ENCODE results near the gene MYO1H.
"Not testable (repeated sequence)": the region's sequence is repeated elsewhere in the genome, so short reads cannot be mapped to it uniquely, and the experiment has no call there.

Gene MYO1H

DNA sequence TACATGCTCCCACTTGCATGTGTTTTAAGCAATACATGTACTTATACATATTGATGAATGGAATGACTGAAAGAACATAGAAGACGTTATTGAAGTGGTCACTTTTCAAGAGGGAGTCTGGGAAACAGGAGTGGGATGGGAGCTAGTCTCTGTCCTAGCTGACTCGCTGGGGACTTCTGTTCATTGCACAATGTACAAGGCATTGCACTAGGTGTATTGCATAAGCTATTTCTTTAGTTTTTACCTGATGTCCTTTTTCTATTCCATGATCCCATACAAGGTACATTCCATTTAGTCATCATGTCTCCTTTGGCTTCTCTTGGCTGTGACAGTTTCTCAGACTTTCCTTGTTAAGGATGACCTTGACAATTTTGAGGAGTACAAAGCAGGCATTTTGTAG lies 4.0 kb upstream of the MYO1H start:
- no peak for DNase-seq

DNA sequence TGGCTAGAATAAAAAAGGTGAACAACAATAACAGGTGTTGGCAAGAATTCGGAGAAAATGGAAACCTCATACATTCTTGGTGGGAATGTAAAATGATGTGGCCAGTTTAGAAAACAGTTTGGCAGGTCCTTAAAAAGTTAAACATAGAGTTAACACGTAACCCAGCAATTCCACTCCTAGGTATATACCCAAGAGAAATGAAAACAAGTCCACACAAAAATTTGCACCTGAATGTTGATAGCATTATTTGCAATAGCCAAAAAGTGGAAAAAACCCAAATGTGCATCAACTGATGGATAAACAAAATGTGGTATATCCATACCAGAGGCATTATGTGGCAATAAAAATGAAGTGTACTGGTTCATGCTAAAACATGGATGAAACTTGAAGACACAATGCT lies 2.3 kb upstream of the MYO1H start:
- no peak for DNase-seq

DNA sequence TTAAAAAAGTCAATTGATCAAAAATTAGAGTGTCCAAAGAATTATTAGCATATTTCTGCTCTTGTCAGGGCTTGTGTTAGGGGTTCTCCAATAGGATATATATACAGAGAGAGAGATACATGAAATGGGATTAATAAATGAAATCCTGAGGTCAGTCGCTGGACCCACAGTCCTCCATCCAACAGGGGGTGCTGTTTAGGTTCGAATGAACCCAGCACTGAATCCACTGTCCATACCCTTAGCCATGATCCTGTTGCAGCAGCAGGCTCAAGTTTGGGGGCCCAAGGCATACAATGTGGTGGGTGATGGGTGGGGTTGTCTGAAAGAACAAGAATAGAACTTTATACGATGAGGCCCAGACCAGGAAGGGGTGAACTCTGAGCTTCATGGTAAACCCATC lies 780 bp upstream of the MYO1H start:
- DNase-seq: peak; percentile 18

DNA sequence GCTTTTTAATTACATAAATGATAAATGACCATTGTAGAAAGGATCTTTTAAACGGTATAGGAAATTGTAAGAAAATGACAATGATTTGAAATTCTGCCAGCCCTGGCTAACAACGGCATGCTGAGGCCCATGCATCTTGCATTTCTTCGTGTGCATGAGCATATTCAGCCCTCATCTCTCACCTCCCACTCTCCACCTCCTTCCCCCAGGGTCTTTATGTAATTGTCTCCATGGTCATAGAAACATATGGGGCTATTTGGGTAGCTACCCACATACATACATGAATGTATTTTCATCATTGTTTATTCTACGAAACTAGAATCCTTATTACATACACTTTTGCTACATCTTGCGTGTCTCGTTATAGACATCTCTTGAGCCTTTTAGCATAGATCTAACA lies 4.5 kb downstream of the MYO1H start:
- DNase-seq: no peak

DNA sequence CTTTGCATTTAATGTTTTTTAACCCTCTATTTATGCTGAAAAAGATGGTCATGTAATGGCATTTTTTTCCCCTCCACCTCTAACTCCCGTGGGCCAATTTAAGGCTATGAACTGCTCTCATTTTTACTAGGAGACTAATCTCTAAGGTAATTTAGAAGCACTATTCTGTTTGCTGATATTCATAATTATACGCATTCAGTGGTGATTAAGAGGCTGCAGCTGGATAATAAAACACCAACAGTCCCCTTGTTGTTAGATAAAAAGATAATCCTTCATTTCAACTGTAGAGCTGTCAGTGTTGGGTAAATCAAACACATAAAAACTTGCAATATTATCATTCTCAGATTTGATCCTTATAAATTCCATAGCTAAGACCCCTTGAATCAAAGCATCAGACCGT lies 8.9 kb downstream of the MYO1H start:
- no peak for DNase-seq

DNA sequence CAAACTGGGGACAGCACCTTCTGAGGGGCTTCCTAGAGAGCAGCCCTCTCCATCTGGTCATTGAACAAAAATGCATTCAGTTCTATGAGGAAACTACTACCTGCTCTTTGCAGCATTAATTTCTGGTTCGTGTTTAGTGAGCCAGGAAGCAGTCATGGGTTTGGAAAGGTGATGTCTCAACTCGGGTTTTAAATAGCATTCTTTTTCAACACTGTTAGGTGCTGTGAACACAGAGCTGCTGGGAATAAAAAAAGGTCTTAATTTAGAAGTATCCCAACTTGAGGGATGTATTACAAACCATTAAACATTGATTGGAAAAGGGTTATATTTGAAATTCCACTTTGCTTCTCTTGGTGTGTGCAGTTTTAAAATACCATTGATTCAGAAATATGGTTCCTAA lies 9.3 kb downstream of the MYO1H start:
- DNase-seq: no peak

DNA sequence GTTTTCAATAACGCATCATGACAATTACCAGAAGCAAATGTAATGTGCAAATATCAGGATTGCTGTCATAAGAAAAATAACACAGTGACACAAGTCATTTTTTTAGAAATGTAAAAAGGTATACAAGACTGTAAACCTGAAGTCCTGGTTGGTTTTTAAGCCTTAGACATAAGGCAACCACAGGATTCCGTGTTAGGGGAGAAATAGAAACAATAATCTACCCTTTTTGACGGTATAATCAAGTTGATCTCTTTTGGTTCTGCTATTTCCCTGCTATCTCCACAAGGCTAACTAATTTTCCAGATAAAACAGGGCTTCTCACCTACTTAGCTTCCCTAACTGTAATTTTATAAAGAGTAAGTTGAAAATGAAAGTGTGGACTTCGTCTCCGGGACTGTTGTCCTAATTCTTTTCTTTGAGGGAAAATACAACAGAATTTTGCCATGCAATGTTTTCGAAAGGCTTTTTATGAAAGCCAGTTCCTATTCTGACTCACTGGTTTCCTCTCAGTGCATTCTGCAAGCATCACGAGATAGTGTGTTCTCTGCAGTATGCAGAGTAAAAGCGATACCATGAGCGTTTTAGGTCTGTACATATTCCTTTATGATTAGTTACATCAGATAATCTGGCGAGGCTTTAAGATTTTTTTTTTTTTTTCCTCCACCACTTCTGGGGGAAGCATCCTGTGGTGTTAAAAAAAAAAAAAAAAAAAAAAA lies 10.6 kb downstream of the MYO1H start:
- DNase-seq: no peak

DNA sequence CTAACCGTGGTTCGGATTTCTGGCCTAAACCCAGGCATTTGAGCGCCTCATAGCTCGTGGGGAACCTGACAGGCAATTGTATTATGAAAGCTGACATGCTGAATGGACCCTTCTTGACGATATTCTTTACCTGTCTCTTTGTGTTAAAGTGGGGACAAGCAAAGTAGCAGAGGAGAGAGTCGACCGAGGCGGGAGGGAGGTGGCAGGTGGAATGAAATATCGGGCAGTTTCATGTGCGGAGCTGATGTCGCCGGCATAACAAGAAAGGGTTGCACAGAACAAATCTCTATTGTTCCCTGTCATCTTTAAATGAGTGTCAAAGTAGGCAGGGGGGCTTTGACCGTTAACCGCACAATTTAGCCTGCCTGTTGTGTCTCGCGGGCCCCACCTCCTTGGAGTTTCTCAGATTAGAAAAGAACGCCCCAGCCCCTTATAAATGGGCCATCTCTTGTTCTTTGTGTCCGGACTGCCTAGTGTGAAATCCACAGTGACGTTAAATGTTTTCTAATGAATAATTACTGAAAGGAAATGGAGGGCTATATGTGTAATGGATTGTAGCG lies 11.5 kb downstream of the MYO1H start:
- DNase-seq: no peak

DNA sequence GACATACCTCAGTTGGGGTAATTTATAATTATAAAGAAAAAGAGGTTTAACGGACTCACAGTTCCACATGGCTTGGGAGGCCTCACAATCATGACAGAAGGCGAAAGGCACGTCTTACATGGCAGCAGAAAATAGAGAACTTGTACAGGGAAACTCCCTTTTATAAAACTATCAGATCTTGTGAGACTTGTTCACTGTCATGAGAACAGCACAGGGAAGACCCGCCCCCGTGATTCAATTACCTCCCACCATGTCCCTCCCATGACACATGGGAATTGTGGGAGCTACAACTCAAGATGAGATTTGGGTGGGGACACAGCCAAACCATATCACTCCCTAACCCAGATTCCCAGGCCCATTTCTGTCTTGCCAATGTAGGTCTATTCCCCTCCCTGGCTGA lies 22.1 kb downstream of the MYO1H start:
- DNase-seq: no peak

DNA sequence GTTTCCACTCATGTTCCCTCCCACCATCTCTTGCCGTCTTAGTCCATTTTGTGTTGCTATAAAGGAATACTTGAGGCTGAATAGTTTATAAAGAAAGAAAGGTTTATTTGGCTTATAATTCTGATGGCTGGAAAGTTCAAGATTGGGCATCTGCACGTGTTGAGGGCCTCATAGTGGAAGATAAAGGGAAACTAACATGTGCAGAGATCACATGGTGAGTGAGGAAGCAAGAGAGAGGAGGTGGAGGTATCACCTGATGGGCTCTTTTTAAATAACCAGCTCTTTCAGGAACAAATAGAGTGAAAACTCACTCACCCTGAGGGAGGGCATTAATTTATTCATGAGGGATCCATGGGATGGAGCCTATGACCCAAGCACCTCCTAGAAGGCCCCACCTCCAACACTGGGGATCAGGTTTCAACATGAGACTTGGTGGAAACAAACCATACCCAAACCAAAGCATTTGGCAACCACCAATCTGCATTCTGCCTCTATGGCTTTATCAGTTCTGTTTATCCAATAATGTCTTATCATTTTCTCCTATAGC lies 29.5 kb downstream of the MYO1H start:
- DNase-seq: no peak

DNA sequence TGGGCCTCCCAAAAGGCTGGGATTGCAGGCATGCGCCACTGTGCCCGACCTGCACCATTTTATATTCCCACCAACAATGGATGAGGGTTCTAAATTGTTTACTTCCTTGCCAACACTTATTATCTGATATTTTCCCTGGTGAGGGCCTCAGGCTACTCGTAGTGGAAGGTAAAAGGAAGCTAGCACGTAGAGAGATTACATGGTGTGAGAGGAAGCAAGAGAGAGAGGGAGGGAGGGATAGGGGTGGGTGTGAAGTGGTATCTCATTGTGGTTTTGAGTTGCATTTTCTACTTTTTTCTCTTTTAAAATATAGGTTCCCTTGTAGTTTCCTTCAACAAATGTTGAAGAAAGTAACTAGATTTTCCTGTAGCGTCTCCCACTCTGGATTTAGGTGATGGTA lies 30.9 kb downstream of the MYO1H start:
- no peak for DNase-seq

DNA sequence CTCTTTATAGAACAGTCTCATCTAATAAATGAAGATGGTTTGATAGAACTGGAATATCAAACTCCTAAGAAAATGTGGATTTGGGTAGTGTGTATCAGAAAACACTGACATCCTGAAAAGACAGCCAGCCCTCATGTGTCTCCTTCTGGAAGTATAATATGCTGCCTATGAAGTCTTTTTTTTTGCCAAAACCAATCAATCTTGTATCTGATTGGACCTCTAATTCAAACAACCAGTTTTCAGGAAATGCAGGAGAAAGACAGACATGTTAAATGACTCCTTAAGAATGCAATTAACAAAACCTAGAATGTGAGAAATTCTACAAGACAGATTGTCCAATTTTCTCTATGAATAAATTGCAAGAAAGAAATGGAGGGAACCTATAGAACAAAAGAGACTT lies 34.3 kb downstream of the MYO1H start:
- no peak for DNase-seq

DNA sequence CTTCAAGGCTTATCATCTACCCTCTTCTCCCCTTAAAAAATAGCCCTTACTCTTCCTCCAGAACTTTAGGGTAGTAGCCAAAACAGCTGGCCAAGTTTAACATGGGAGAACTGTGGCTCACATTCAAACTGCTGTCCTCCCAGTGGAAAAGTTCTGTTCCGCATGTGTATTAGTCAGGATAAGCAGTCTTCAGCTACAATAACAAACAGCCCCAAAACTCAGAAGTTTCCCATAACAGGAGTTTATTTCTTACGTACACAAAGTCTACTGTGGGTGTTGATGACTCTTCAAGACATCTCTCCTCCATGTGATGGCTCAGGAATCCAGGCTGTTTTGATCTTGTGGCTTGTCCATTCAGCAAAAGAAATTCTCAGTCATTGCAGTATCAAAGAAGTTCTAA lies 35.5 kb downstream of the MYO1H start:
- DNase-seq: no peak

DNA sequence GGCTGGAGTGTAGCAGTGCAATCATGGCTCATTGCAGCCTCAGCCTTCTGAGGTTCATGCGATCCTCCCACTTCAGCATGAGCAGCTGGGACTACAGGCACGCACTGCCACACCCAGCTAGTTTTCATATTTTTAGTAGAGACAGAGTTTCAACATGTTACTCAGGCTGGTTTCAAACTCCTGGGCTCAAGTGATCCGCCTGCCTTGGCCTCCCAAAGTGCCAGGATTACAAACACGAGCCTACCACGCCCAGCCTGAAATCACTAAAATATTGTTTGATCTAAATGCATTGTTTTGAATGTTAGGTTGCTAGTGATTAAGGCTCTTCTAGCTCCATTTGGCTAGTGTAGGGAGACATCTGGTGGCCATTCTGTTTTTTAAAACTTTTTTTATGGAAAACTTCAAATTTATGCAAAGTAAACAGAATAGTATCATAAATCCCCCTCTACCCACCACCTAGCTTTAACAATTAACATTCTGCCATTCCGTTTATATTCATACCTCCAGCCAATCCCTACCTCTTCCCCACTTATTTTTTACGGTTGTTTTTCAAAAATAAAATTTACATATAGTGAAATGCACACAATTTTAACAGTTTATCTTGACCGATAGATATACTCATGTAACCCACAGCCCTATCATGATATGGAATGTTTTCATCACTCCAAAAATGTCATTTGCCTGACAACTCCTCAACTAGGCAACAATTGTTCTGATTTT lies 37.8 kb downstream of the MYO1H start:
- no peak for DNase-seq

DNA sequence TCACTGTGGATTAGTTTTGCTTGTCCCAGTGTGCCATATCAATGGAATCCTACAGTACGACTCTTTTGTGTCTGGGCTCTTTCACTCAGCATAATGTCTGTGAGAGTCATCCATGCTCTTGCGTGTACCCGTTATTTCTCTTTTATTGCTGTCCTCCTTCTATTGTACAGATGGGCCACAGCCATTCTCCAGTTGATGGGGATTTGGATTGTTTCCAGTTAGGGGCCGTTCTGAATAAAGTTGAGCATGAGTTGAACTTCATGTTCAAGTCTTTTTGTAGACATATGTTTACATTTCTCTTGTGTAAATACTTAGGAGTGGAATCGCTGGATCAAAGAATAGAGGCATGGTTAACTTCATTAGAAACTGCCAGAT lies 38.3 kb downstream of the MYO1H start:
- no peak for DNase-seq

DNA sequence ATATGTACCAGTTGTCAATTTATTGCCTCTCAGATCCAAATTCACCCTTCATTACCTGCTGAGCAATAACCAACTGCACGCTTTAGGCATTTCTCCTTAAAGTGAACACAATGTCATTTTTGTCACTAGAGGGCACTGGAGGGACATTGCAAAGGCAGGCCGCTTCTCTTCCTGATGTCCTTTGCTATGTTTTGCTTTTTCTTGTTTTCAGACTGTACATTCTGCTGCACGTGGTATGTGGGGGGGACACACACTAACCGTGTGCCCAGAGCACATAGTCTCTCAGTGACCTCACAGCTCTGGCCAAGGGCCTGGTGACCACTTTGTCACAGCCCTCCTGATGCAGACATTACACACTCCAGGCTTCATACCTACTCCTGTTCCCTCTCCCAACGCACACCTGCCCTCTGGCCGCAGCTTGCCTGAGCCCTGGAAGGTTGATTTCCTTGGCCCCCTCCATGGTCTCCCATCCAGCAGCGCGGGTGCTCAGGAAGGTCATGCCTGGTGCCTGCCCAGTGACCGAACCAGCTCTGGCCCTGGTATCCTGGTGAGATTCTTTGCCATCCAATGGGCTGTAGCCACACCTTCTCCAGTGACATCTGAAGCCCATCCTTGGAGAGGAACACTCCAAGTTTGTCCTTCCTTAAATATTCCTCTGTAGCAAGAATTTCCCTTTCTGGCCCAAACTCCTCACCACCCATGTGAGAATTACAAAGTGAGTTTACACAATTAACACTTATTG lies 39.9 kb downstream of the MYO1H start:
- DNase-seq: no peak

DNA sequence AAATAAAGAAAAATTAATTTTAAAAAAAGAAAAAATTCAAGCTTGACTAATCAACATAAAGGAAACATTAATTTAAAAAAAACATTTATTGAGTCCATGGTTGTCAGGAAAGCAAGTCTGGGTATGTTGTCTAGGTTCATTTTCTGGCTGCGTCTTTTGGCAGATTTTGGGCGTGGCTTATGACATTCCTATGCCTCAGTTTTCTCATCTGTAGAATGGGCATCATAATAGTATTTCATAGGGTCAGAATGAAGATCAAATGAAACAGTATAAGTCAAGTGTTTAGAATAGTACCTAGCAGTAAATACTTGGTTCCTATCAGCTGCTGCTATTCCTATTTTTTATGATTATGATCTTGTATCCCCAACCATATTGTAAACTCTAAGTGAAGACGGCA lies 40.5 kb downstream of the MYO1H start:
- DNase-seq: no peak

DNA sequence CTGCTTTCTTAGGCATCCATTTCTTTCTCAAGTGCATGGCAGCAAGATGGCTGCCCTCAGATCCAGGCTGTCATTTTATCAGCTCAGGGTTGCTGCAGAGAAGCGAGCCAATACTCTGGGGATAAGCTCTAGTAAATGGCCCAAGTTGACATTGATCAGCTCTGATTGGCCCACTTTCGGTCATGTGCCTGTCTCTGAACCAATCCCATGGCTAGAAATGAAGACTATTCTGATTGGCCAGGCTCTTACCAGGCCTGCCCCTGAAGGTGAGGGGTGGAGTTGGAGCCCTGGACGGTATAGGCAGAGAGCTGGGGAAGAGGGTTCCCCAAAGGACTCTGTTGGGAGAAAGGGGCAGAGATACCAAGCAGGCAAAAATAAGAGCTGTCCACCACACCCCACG lies 41.4 kb downstream of the MYO1H start:
- peak; percentile 2 for DNase-seq

DNA sequence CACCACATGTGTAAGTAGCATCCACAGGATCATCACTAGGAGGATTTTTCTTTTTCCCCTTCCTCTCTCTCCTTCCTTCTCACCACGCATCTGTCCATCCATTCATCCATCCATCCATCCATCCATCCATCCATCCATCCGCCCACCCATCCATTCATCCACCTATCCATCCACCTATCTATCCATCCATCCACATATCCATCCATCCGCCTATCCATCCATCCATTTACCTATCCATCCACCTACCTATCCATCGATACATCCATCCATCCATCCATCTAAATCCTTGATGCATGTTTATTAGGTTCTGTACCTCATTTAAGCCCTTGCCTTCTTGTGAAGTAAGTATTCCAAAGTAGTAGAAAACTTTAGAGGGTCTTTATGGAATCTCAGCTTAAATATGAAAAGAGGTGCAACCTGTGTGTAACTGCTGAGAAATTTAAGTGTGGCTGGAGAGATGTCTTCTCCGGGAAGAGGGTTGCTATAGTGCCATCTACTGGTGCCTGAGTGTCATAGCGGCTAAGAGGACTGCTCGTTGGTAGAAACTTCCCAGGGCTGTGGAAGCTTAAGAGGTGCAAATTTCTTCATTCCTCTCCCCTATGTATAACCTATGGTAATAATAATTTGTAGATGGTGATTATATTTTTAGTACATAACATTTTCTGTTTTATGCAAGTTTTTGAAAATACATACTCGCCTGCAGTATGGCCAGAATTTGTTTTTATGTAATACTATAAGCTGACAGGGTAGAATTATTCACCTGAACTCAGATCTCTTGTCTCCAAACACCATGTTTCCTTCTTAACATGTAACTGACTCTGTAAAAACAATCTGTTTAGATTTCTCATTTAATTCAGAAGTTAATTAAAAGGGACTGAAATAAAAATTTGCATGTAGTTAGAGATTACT lies 46.0 kb downstream of the MYO1H start:
- DNase-seq: peak; percentile 55

DNA sequence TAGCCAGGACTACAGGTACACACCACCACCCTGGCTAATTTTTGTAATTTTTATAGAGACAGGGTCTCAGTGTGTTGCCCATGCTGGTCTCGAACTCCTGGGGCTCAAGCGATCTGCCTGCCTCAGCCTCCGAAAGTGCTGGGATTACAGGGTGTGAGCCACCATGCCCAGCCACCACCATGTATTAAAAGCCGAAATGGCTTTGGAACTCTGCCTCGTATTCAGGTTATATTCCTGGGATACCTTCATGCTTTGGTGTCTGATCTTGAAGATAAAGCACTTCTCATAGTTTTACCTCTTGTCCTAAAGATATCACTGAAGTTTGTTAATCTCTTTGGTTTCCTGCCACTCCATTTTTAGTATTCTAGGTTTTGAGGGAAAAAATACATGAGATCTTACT lies 47.2 kb downstream of the MYO1H start:
- DNase-seq: no peak

DNA sequence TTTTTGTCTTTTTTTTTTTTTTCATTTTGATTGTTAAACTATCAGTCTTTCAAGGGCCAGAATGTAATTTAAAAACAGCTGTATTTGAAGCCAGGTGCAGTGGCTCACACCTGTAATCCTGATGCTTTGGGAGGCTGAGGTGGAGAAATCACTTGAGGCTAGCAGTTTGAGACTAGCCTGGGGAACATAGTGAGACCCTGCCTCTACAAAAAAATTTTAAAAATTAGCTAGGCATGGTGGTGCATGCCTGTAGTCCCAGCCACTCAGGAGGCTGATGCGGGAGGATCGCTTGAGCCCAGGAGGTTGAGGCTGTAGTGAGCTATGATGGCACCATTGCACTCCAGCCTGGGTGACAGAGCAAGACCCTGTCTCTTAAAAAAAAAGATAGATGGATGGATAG lies 57.1 kb downstream of the MYO1H start:
- not testable (repeated sequence) for DNase-seq

DNA sequence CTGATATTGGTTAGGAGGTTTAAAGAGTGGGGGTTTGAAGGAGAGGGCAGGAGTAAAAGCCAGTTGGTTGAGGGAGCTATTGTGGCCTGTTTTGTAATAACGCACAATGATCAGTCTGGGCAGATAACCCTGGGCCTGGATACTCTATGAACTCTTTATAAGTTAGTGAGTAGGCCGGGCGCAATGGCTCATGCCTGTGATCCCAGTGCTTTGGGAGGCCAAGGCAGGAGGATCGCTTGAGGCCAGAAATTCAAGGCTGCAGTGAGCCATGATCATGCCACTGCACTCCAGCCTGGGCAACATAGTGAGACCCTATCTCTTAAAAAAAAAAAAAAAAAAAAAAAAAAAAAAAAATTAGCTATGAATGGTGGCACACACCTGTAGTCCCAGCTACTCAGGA lies 58.4 kb downstream of the MYO1H start:
- DNase-seq: not testable (repeated sequence)

Measured in stimulated activated CD4-positive, alpha-beta T cell treated with anti-CD3 and anti-CD28 coated beads, Interleukin-15, amount 100 ng/mL, for 24 hours (primary cell).